ENCODE data around the gene FUT3. TPM values are rescaled to one million over a fixed set of nuclear protein-coding genes. Genes with fewer than 3 reads are reported as not detected.

The FUT3 gene
- total RNA-seq, 6 experiments from 2014 or later, result 0.19 to 1.4 (median 0.33) TPM

- H3K4me3 ChIP-seq, result no peak overlapping the region
- no peaks in the 10 kb centered on the region for H3K9me3 ChIP-seq
- ATAC-seq, result no peak
- H3K4me1 ChIP-seq, result peaks cover 0 to 46% (median 19%) of the 10 kb centered on the region in 4 donors
- no peak overlapping the region for H3K27ac ChIP-seq
- no peak for TF ChIP-seq POLR2A (IDR thresholded peaks at IDR 0.05)
- TF ChIP-seq CTCF (IDR thresholded peaks at IDR 0.05), result no peak
- intact Hi-C loops (cut with DNase I), result no loop called here
- WGBS (ENCODE audit: insufficient coverage, low coverage, low lambda C conversion rate, missing lambda C conversion rate), result 96% methylated on average over 4 of the region's 8 CpGs
- no peak for DNase-seq
- H3K36me3 ChIP-seq, result no peaks in the 10 kb centered on the region
- no peaks in the 10 kb centered on the region for H3K27me3 ChIP-seq
Observed at GRCh38 chr19:5798244-5798643, 53.0 kb downstream of the FUT3 start.

- Histone ChIP-seq H3K9me3 (no peaks in the 10 kb centered on the region), H3K27ac (no peak overlapping the region), H3K4me1 (peaks cover 3 to 30% (median 14%) of the 10 kb centered on the region in 4 donors), H3K4me3 (no peak overlapping the region), H3K36me3 (no peaks in the 10 kb centered on the region), H3K27me3 (no peaks in the 10 kb centered on the region)
- no peak for DNase-seq
- no peak for ATAC-seq
- WGBS (ENCODE audit: insufficient coverage, low coverage, low lambda C conversion rate, missing lambda C conversion rate), result 93% methylated on average over 7 of the region's 7 CpGs
- TF ChIP-seq CTCF (IDR thresholded peaks at IDR 0.05) (no peak), POLR2A (IDR thresholded peaks at IDR 0.05) (no peak)
- intact Hi-C loops (cut with DNase I), result no loop called here
Observed at GRCh38 chr19:5795382-5795919, 55.8 kb downstream of the FUT3 start.

- no peak overlapping the region for H3K27ac ChIP-seq
- no peak overlapping the region for H3K4me3 ChIP-seq
- TF ChIP-seq CTCF (IDR thresholded peaks at IDR 0.05) (no peak), POLR2A (IDR thresholded peaks at IDR 0.05) (no peak)
- H3K27me3 ChIP-seq, result no peaks in the 10 kb centered on the region
- no peaks in the 10 kb centered on the region for H3K9me3 ChIP-seq
- peaks cover 0 to 16% (median 7%) of the 10 kb centered on the region in 4 donors for H3K36me3 ChIP-seq
- DNase-seq (no peak), ATAC-seq (no peak)
- intact Hi-C loops (cut with DNase I), result no loop called here
- WGBS (ENCODE audit: insufficient coverage, low coverage, low lambda C conversion rate, missing lambda C conversion rate), result 93% methylated on average over 3 of the region's 3 CpGs
- H3K4me1 ChIP-seq, result peaks cover 0 to 10% (median 1%) of the 10 kb centered on the region in 4 donors
Observed at GRCh38 chr19:5793188-5793587, 58.1 kb downstream of the FUT3 start.

Other genes with a start within 250 kb of the FUT3 start
- 10 to 100 TPM; 16.9 to 48.9 (median 41.7) TPM for gene SAFB2, start 228.7 kb downstream of the FUT3 start, total RNA-seq
- gene SAFB, start 228.4 kb downstream of the FUT3 start, total RNA-seq, result 10 to 100 TPM; 31.2 to 45.7 (median 32.8) TPM
- gene MICOS13, start 170.9 kb downstream of the FUT3 start, total RNA-seq, result 10 to 100 TPM; 24.2 to 54.3 (median 33.7) TPM
- gene HSD11B1L, start 170.4 kb downstream of the FUT3 start, total RNA-seq, result 10 to 100 TPM in 1 of 6 experiments, 1 to 10 TPM in 5; 1.6 to 10.3 (median 4.0) TPM
- 100 to 1,000 TPM; 232 to 283 (median 251) TPM for gene RPL36, start 161.2 kb downstream of the FUT3 start, total RNA-seq
- 100 to 1,000 TPM in 2 of 6 experiments, 10 to 100 TPM in 4; 54.5 to 123 (median 66.8) TPM for gene LONP1, start 131.3 kb downstream of the FUT3 start, total RNA-seq
- not detected for gene CATSPERD, start 130.8 kb downstream of the FUT3 start, total RNA-seq
- gene PRR22, start 66.7 kb downstream of the FUT3 start, total RNA-seq, result 1 to 10 TPM; 1.7 to 3.3 (median 2.1) TPM
- 10 to 100 TPM; 14.7 to 28.6 (median 20.5) TPM for gene DUS3L, start 60.3 kb downstream of the FUT3 start, total RNA-seq
- gene NRTN, start 46.4 kb downstream of the FUT3 start, total RNA-seq, result 10 to 100 TPM in 3 of 6 experiments, 1 to 10 TPM in 3; 4.7 to 11.6 (median 9.8) TPM
- gene FUT6, start 11.7 kb downstream of the FUT3 start, total RNA-seq, result 10 to 100 TPM in 2 of 6 experiments, 1 to 10 TPM in 4; 2.3 to 28.1 (median 9.7) TPM
- under 1 TPM in 4 of 6 experiments, not detected in 2; 0.13 to 0.97 (median 0.39) TPM for gene FUT5, start 19.1 kb upstream of the FUT3 start, total RNA-seq
- gene NDUFA11, start 52.3 kb upstream of the FUT3 start, total RNA-seq, result 100 to 1,000 TPM; 108 to 161 (median 157) TPM
- 1 to 10 TPM; 1.7 to 3.9 (median 2.8) TPM for gene VMAC, start 53.4 kb upstream of the FUT3 start, total RNA-seq
- 1 to 10 TPM; 1.1 to 7.9 (median 5.0) TPM for gene CAPS, start 62.8 kb upstream of the FUT3 start, total RNA-seq
- gene RANBP3, start 126.7 kb upstream of the FUT3 start, total RNA-seq, result 10 to 100 TPM; 21.7 to 49.5 (median 24.5) TPM

Measured in right lobe of liver (tissue), 6 donors.